Tibial nerve (tissue), 4 donors: ENCODE results near the gene RNF166.

Experiments used
- EP300 ChIP-seq, 2 donors: sonication (generic); formaldehyde crosslinking; IDR thresholded peaks; one replicate each; pipeline ENCODE4 v1.6.1; 2017; ENCODE audit warnings: antibody characterized with exemption in 2 of 2, mild to moderate bottlenecking in 1 of 2
- POLR2A ChIP-seq, 2 donors: fragments of 450-650 bp; IDR thresholded peaks; one replicate each; pipeline ENCODE4 v1.6.1; 2017; ENCODE audit warnings: antibody characterized with exemption in 2 of 2, mild to moderate bottlenecking in 2 of 2, moderate library complexity in 2 of 2
- TF ChIP-seq, protein P1 (sequence below), 5 experiments: fragments of 200-600 bp in 3 of 5; fragments of 450-650 bp in 2 of 5; sonication (generic) in 3 of 5; IDR thresholded peaks; one replicate each; pipeline ENCODE4 v1.5.1; 2016 to 2019; ENCODE audit warnings: antibody characterized with exemption in 5 of 5, mild to moderate bottlenecking in 3 of 5, moderate library complexity in 2 of 5

DNA sequence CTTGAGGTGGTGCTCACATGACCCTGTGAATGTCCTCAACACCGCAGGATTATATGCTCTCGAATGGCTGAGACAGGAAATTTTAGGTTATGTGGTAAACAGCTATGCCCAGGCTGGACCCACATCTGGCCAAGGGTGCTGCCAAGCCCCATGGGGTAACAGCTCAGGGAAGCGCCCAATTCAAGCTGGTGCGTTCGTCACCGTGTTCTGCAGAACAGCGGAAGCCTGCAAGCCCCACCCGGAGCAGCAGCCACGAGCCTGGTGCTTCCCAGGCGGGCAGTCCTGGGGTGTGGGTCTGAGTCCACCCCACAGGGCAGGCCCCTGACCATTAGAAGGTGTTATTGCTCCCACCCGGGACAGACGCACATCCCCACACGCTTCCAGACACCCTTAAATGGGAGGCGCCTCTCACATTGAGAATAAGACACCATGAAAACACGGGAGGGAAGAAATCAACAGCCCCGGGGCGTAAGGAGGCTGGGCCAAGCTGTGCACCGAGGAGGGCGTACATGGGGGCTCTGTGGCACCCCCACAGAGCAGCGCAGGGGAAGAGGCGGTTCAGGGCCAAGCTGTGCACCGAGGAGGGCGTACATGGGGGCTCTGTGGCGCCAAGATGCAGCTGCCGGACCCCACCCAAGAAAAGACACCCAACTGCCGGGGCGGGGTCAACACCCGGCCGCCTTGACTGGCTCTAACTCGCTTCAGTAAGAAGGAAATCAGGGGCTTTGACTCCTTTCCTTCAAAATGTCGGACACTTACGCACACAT lies 52.4 kb downstream of the RNF166 start:
- TF ChIP-seq POLR2A (IDR thresholded peaks at IDR 0.05) (no peak), EP300 (IDR thresholded peaks at IDR 0.05) (no peak)
- TF ChIP-seq, protein P1, sequence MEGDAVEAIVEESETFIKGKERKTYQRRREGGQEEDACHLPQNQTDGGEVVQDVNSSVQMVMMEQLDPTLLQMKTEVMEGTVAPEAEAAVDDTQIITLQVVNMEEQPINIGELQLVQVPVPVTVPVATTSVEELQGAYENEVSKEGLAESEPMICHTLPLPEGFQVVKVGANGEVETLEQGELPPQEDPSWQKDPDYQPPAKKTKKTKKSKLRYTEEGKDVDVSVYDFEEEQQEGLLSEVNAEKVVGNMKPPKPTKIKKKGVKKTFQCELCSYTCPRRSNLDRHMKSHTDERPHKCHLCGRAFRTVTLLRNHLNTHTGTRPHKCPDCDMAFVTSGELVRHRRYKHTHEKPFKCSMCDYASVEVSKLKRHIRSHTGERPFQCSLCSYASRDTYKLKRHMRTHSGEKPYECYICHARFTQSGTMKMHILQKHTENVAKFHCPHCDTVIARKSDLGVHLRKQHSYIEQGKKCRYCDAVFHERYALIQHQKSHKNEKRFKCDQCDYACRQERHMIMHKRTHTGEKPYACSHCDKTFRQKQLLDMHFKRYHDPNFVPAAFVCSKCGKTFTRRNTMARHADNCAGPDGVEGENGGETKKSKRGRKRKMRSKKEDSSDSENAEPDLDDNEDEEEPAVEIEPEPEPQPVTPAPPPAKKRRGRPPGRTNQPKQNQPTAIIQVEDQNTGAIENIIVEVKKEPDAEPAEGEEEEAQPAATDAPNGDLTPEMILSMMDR (IDR thresholded peaks at IDR 0.05): no peak
